Testis (tissue), 2 donors: ENCODE measurements around the gene FBN1.

Source experiments
- CTCF ChIP-seq, 3 experiments: fragments of 450-650 bp in 2 of 3; fragments of 200-600 bp in 1 of 3; sonication (generic) in 1 of 3; IDR thresholded peaks; one replicate each; pipeline ENCODE4 v1.5.1; 2016 to 2019; ENCODE audit warnings: antibody characterized with exemption in 3 of 3, mild to moderate bottlenecking in 2 of 3, moderate library complexity in 1 of 3
- POLR2A ChIP-seq: fragments of 450-650 bp; IDR thresholded peaks from one replicate; pipeline ENCODE4 v1.6.1; 2017; ENCODE audit warnings: antibody characterized with exemption, mild to moderate bottlenecking, moderate library complexity

- TF ChIP-seq POLR2A = no peak
- TF ChIP-seq CTCF (IDR thresholded peaks at IDR 0.05) = no peak
Observed at GRCh38 chr15:48451736-48452135, 193.8 kb downstream of the FBN1 start.
